Measurements from ENCODE around the gene NEK4.

Gene NEK4

GRCh38 chr3:52786330-52787215 is 15.8 kb upstream of the NEK4 start:
- no peak for DNase-seq (ENCODE audit: extremely low read depth, insufficient read length)
- Histone ChIP-seq H3K36me3 (ENCODE audit: control insufficient read depth, insufficient read depth, low read length) (no peaks in the 10 kb centered on the region), H3K4me3 (replicated peaks; ENCODE audit: low read depth, low read length) (no peak overlapping the region), H3K27me3 (replicated peaks; ENCODE audit: control insufficient read depth, insufficient read depth, low read length) (no peaks in the 10 kb centered on the region)
- TF ChIP-seq, protein P1, sequence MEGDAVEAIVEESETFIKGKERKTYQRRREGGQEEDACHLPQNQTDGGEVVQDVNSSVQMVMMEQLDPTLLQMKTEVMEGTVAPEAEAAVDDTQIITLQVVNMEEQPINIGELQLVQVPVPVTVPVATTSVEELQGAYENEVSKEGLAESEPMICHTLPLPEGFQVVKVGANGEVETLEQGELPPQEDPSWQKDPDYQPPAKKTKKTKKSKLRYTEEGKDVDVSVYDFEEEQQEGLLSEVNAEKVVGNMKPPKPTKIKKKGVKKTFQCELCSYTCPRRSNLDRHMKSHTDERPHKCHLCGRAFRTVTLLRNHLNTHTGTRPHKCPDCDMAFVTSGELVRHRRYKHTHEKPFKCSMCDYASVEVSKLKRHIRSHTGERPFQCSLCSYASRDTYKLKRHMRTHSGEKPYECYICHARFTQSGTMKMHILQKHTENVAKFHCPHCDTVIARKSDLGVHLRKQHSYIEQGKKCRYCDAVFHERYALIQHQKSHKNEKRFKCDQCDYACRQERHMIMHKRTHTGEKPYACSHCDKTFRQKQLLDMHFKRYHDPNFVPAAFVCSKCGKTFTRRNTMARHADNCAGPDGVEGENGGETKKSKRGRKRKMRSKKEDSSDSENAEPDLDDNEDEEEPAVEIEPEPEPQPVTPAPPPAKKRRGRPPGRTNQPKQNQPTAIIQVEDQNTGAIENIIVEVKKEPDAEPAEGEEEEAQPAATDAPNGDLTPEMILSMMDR (IDR thresholded peaks at IDR 0.05; ENCODE audit: insufficient read depth, low read length, poor library complexity, severe bottlenecking), result no peak

- TF ChIP-seq, protein P1 (IDR thresholded peaks at IDR 0.05; ENCODE audit: insufficient read depth, low read length, poor library complexity, severe bottlenecking), result no peak
- Histone ChIP-seq H3K4me3 (replicated peaks; ENCODE audit: low read depth, low read length) (no peak overlapping the region), H3K36me3 (ENCODE audit: control insufficient read depth, insufficient read depth, low read length) (no peaks in the 10 kb centered on the region), H3K27me3 (replicated peaks; ENCODE audit: control insufficient read depth, insufficient read depth, low read length) (no peaks in the 10 kb centered on the region)
- no peak for DNase-seq (ENCODE audit: extremely low read depth, insufficient read length)
These were observed 14.3 kb upstream of the NEK4 start for GRCh38 chr3:52784931-52785590.

DNA sequence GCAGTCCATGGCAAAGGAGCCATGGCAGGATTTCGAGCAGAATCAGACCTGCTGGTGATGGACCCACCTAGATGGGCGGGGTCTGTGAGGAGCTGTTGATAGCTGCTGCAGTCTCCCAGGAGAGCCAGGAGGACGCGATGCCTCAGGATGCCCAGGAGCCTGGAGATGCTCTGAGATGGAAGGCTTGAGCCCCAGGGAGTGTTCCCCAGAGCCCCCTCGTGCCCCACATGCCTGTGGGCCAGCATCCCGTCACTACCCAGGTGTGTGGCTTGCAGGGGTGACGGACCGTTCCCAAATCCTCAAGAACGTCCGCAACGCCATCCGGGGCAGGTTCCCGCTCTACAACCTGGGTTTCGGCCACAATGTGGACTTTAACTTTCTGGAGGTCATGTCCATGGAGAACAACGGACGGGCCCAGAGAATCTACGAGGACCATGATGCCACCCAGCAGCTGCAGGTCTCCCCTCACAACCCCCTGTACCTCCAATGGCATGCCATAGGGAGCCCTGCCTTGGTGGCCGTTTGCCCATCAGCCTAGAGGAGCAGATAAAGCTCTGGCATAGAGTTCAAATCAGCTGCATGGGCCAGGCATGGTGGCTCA is 13.4 kb upstream of the NEK4 start:
- H3K36me3 ChIP-seq (ENCODE audit: control insufficient read depth, insufficient read depth, low read length), result no peaks in the 10 kb centered on the region
- TF ChIP-seq, protein P1 (IDR thresholded peaks at IDR 0.05; ENCODE audit: insufficient read depth, low read length, poor library complexity, severe bottlenecking), result no peak
- no peak overlapping the region for H3K4me3 ChIP-seq (replicated peaks; ENCODE audit: low read depth, low read length)
- no peak for DNase-seq (ENCODE audit: extremely low read depth, insufficient read length)
- no peaks in the 10 kb centered on the region for H3K27me3 ChIP-seq (replicated peaks; ENCODE audit: control insufficient read depth, insufficient read depth, low read length)

DNA sequence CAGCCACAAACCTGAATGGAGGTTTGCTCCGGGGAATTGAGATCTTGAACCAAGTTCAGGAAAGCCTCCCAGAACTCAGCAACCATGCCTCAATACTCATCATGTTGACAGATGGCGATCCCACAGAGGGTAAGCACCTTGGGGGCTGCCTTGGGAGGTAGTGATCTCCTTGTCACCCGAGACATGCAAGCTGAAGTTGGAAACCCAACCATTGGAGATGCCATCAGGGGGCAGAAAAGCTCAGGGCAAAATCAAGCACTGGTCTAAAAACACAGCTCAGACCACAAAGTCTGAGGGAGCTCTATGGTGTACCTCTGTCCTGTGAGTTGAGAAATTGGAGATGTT is 12.4 kb upstream of the NEK4 start:
- no peak for DNase-seq (ENCODE audit: extremely low read depth, insufficient read length)
- Histone ChIP-seq H3K36me3 (ENCODE audit: control insufficient read depth, insufficient read depth, low read length) (no peaks in the 10 kb centered on the region), H3K4me3 (replicated peaks; ENCODE audit: low read depth, low read length) (no peak overlapping the region), H3K27me3 (replicated peaks; ENCODE audit: control insufficient read depth, insufficient read depth, low read length) (no peaks in the 10 kb centered on the region)
- TF ChIP-seq, protein P1 (IDR thresholded peaks at IDR 0.05; ENCODE audit: insufficient read depth, low read length, poor library complexity, severe bottlenecking), result no peak

DNA sequence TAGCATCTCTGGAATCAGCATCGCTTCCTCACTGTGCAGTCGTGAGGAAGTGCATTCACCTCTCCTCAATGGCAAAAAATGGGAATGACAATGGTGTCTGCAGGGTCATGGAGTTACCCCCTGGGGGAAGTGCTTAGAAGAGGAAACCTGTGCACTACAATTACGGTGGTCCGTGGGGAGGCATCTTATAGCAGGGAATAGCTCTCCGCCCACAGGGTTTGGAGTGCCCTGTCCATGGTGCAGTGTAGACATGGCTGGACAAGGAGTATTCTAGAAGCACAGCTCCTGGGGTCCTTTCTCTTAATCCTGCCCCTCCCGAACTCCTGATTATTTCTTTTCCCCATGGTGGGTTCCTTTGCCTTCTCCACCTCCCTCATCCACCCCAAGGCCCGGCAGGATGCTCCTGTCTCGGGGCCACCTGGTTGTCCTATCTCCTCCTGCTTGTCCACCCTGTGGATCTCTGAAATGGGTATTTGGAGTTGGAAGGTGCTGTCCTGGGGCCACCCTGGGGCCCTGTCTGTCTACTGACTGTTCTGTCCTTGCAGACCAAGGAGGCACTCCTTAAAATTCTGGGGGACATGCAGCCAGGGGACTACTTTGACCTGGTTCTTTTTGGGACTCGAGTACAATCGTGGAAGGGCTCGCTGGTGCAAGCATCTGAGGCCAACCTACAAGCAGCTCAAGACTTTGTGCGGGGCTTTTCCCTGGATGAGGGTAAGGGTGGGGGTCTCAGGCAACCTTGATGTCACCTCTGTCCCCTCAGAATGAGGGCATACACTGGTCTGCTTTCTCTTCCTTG is 11.9 kb upstream of the NEK4 start:
- H3K27me3 ChIP-seq (replicated peaks; ENCODE audit: control insufficient read depth, insufficient read depth, low read length), result no peaks in the 10 kb centered on the region
- H3K36me3 ChIP-seq (ENCODE audit: control insufficient read depth, insufficient read depth, low read length), result no peaks in the 10 kb centered on the region
- TF ChIP-seq, protein P1 (IDR thresholded peaks at IDR 0.05; ENCODE audit: insufficient read depth, low read length, poor library complexity, severe bottlenecking), result no peak
- H3K4me3 ChIP-seq (replicated peaks; ENCODE audit: low read depth, low read length), result no peak overlapping the region
- no peak for DNase-seq (ENCODE audit: extremely low read depth, insufficient read length)
